ENCODE measurements around the gene ZNF445. TPM values are rescaled to one million over a fixed set of nuclear protein-coding genes. Genes with fewer than 3 reads are reported as not detected.

Gene ZNF445
- total and polyA plus RNA-seq, 4 donors = 2.1 to 8.7 (median 4.9) TPM

- peaks cover 0 to 12% (median 9%) of the 10 kb centered on the region in 4 donors for H3K4me1 ChIP-seq (ENCODE audit: control insufficient read depth in 4 of 4, insufficient read depth in 4 of 4, low read length in 3 of 4)
- DNase-seq (ENCODE audit: low spot score) = no peak
- no peak for TF ChIP-seq HNF4G (IDR thresholded peaks at IDR 0.05)
- TF ChIP-seq, protein P1, sequence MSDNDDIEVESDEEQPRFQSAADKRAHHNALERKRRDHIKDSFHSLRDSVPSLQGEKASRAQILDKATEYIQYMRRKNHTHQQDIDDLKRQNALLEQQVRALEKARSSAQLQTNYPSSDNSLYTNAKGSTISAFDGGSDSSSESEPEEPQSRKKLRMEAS (IDR thresholded peaks at IDR 0.05) = no peak
- no peak for TF ChIP-seq FOXA2 (IDR thresholded peaks at IDR 0.05)
- TF ChIP-seq RAD21 (IDR thresholded peaks at IDR 0.05) = no peak
- TF ChIP-seq REST (IDR thresholded peaks at IDR 0.05) = no peak
- TF ChIP-seq RXRA (IDR thresholded peaks at IDR 0.05) = no peak
- no peak for TF ChIP-seq FOXA1 (IDR thresholded peaks at IDR 0.05)
- TF ChIP-seq NR2F2 (IDR thresholded peaks at IDR 0.05) = no peak
- TF ChIP-seq SP1 (IDR thresholded peaks at IDR 0.05) = no peak
- TF ChIP-seq ATF3 (IDR thresholded peaks at IDR 0.05) = no peak
- no peak for TF ChIP-seq HNF4A (conservative IDR thresholded peaks at IDR 0.05)
- no peak for TF ChIP-seq TAF1 (conservative IDR thresholded peaks at IDR 0.05)
- TF ChIP-seq EGR1 (IDR thresholded peaks at IDR 0.05; ENCODE audit: low read depth in 2 of 2) = no peak
- TF ChIP-seq, protein P2, sequence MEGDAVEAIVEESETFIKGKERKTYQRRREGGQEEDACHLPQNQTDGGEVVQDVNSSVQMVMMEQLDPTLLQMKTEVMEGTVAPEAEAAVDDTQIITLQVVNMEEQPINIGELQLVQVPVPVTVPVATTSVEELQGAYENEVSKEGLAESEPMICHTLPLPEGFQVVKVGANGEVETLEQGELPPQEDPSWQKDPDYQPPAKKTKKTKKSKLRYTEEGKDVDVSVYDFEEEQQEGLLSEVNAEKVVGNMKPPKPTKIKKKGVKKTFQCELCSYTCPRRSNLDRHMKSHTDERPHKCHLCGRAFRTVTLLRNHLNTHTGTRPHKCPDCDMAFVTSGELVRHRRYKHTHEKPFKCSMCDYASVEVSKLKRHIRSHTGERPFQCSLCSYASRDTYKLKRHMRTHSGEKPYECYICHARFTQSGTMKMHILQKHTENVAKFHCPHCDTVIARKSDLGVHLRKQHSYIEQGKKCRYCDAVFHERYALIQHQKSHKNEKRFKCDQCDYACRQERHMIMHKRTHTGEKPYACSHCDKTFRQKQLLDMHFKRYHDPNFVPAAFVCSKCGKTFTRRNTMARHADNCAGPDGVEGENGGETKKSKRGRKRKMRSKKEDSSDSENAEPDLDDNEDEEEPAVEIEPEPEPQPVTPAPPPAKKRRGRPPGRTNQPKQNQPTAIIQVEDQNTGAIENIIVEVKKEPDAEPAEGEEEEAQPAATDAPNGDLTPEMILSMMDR (IDR thresholded peaks at IDR 0.05; ENCODE audit: low read depth, low read length, missing input control) = no peak
- no peak for TF ChIP-seq GABPA (IDR thresholded peaks at IDR 0.05 in 1 of 2, conservative IDR thresholded peaks at IDR 0.05 in 1 of 2)
- no peak for TF ChIP-seq YY1 (IDR thresholded peaks at IDR 0.05)
- no peak for TF ChIP-seq ZBTB33 (IDR thresholded peaks at IDR 0.05)
- TF ChIP-seq JUND (IDR thresholded peaks at IDR 0.05) = no peak
- H3K27me3 ChIP-seq (ENCODE audit: control insufficient read depth in 4 of 4, insufficient read depth in 4 of 4, low read length in 3 of 4) = no peaks in the 10 kb centered on the region
- H3K36me3 ChIP-seq (ENCODE audit: control insufficient read depth in 4 of 4, insufficient read depth in 3 of 4, low read depth in 1 of 4, low read length in 3 of 4) = no peaks in the 10 kb centered on the region
- 76% methylated on average over 5 of the region's 5 CpGs for WGBS
- no peak overlapping the region for H3K4me3 ChIP-seq (ENCODE audit: low read depth in 1 of 3, low read length in 3 of 3)
- no peak overlapping the region for H3K9ac ChIP-seq (ENCODE audit: low read depth in 1 of 2, low read length in 2 of 2)
- H3K27ac ChIP-seq (ENCODE audit: low read depth in 1 of 2, low read length in 2 of 2) = no peak overlapping the region
- H3K9me3 ChIP-seq (ENCODE audit: control insufficient read depth in 4 of 4, low read length in 3 of 4) = no peaks in the 10 kb centered on the region
Observed at GRCh38 chr3:44434834-44435510, 42.5 kb downstream of the ZNF445 start.
